ENCODE results near the gene GPR156.
"Not testable (repeated sequence)": the region's sequence is repeated elsewhere in the genome, so short reads cannot be mapped to it uniquely, and the experiment has no call there.

GPR156 gene

GRCh38 chr3:120284747-120285507, at the start of gene GPR156:
Gene GPR156, minus strand, starts transcription at chr3:120285222. Its CDS starts 41,124 bp downstream, at chr3:120244098.
- DNase-seq = no peak

- DNase-seq = no peak
These were observed 47.6 kb upstream of the GPR156 start for GRCh38 chr3:120332646-120333045.

DNA sequence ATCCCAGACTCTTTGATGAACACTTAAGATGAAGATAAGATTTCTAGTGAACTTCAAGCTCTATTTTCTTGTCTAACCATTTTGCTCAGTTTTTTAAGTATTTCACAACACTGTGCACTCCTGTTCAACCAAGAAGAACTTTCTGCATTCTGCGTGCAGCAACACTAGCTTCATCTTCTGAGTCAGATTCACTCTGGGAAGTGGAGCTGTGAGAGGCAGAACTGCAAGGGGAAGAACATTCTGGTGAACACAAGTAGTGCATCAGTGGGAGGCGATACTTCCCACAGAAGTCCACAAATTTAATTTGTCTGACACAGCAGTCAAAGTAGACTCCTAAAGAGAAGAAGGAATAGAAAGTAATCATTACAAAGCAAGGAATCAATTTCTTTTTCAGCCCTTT, 46.1 kb upstream of the GPR156 start:
- no peak for DNase-seq

DNA sequence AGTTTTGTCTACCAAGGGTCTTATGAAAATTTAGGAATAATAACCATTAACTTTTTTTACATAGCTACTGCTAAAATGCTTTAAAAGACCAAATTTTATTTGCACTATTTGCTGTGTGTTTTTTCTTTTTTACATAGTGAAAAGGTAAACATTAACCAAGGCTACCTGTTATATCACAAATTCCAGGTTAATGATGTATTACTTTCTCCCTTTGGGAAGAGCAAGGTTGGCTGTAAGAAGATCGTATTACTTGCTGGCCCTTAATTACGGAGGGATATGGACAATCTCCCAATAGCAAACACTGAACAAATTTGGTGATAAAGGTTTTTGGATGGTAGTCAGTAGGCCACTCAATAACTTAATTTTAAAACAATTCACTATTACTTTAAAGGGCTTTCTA, 41.8 kb upstream of the GPR156 start:
- no peak for DNase-seq

DNA sequence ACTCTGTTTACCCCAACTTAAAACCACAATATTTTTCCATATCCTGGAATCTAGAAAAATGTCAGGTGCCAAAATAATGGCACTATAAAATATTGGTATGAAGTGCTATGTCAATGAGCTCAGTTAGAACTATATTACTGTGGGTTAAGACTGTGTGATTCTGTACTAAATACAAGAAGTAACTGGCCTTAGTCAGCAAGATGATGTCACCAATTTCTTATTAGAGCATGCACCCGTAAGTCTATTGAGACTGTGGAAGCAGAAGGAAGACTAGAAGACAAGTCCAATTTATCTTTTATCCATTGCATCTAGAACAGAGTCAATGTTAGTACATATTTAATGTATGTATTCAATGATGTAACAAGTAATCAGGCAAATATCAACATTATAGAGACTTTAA, 39.2 kb upstream of the GPR156 start:
- DNase-seq = no peak

DNA sequence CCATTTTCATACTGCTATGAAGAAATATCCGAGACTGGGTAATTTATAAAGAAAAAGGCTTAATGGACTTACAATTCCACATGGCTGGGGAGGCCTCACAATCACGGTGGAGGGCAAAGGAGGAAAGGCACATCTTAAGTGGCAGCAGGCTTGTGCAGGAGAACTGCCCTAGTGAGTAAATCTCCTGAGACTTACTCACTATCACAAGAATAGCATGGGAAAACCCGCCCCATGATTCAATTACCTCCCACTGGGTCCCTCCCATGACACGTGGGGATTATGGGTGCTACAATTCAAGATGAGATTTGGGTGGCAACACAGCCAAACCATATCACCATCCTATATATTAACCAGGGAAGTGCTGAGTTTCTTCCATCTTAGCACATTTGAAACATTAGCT, 38.7 kb upstream of the GPR156 start:
- not testable (repeated sequence) for DNase-seq

- no peak for DNase-seq
These were observed 27.1 kb upstream of the GPR156 start for GRCh38 chr3:120311863-120312794.

DNA sequence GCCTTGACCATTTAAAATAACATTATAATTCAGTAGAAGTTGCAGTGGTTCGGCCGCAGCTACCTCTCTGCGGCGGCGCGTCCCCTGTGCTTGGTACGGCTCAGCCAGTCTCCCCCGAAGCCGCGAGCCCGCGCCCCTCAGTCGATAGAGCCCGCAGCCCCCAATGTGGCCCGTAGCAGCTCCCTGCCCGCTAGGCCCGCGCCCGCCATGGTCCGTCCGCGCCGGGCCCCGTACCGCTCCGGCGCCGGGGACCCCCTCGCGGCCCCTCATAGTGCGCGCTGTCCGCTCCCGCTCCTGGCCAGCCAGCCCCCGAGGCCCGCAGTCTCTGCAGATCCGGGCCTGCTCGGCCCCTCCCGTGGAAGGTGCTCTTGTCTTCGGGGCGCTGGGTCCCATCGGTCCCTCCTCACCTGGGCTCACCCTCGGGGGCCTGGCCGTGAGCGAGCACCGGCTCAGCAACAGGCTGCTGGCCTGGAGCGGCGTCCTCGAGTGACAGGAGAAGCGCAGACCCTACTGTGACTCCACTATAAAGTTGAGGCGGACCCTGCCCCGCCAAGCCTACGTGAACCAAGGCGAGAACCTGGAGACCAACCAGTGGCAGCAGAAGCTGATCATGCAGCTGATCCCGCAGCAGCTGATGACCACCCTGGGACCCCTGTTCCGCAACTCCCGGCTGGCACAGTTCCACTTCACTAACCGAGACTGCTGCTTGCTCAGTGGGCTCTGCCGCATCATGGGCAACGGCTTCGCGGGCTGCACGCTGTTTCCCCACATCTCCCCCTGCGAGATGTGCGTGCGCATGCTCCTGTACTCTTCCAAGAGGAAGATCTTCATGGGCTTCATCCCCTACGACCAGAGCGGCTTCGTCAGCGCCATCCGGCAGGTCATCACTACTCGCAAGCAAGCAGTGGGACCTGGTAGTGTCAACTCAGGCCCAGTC, 21.8 kb upstream of the GPR156 start:
- DNase-seq = no peak

GRCh38 chr3:120304616-120305015, 19.6 kb upstream of the GPR156 start:
- DNase-seq = no peak

DNA sequence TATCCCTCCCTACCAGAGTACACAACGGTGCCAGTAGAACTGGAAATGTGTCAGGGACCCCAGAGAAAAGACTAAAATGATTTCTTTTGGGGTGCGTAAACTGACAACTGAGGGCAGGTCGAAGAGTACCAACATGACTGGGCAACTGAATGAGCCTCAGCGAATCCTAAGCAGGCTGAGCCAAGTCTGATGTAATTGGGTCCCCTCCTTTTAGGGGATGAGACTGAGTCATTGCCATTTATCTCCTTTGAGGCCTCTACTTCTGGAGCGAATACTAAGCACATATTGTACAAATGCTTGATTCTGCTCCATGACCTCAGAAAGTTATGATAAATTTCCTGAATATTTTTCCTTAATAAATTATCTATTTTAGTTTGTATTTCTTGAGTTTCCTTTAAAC, 17.3 kb upstream of the GPR156 start:
- no peak for DNase-seq

GRCh38 chr3:120300971-120301370, 15.9 kb upstream of the GPR156 start:
- no peak for DNase-seq

DNA sequence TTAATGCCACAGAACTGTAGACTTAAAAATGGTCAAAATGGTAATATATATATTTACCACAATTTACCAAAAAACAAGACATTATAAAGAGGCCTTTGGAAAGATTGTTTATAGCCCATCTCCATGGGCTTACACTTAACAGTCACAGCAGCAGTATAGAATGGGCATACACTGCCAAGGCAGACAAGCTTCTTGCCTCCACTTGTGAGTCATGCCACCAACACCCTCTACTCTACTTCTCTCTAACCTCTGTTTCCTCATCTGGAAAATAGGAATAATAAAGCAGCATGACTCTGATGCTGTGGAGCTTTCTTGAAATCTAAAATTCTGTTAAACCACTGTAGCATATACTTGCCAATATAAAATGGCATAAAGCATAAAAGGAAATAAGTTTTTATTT, 14.4 kb upstream of the GPR156 start:
- DNase-seq = no peak

GRCh38 chr3:120298996-120299395, 14.0 kb upstream of the GPR156 start:
- DNase-seq = no peak

- DNase-seq = not testable (repeated sequence)
These were observed 6.5 kb upstream of the GPR156 start for GRCh38 chr3:120291552-120291951.

DNA sequence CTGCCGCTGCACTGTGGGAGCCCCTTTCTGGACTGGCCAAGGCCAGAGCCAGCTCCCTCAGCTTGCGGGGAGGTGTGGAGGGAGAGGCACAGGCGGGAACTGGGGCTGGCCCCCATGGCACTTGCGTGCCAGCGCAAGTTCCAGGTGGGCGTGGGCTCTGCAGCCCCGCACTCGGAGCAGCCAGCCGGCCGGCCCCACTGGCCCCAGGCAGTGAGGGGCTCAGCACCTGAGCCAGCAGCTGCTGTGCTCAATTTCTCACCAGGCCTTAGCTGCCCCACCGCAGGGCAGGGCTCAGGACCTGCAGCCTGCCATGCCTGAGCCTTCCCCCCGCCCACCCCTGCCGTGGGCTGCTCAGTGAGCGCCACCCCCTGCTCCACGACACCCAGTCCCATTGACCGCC, 4.6 kb upstream of the GPR156 start:
- no peak for DNase-seq

- no peak for DNase-seq
These were observed 1.4 kb upstream of the GPR156 start for GRCh38 chr3:120286465-120286864.

GRCh38 chr3:120285508-120285841, 453 bp upstream of the GPR156 start:
- DNase-seq = no peak

- DNase-seq = no peak
These were observed 3.8 kb downstream of the GPR156 start for GRCh38 chr3:120281261-120281660.

GRCh38 chr3:120280566-120280965, 4.5 kb downstream of the GPR156 start:
- DNase-seq = no peak

DNA sequence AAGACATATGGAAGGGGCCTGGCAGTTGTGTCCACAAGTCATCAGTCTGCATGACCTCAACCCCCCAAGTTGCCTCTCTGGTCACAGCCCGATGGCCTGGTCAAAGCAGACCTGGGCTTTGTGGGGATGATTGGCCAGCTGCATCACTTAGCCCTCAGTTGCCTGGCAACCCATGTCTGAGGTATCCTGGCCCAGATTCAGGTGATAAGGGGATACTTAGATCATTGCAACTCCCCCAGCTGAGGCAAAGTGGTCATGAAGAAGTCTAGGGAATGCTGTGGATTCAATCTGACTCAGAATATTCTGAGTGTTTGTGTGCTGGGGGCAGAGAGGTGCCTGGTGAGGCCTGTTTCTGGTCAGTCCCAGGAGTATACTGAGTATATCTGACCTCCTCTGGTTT, 5.0 kb downstream of the GPR156 start:
- DNase-seq = no peak

- no peak for DNase-seq
These were observed 8.3 kb downstream of the GPR156 start for GRCh38 chr3:120276767-120277166.

DNA sequence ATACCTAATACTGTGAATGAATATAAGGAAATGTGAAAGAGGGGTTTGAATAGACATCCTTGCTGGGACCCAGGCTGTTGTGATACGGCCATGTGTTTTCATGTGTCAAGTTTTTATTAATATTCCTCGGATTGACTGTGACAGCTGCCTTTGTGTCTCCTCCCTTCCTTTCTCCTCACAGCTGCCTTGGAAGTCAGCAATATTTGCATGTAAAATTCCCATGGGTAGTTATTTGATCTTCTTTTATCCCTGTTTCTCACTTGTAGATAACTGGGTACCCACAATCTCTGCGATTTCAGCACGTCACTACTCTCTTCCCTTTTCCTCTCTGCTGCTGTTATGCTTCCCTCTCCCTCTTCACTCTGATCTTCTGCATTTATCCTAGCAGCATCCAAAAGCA, 9.4 kb downstream of the GPR156 start:
- no peak for DNase-seq

DNA sequence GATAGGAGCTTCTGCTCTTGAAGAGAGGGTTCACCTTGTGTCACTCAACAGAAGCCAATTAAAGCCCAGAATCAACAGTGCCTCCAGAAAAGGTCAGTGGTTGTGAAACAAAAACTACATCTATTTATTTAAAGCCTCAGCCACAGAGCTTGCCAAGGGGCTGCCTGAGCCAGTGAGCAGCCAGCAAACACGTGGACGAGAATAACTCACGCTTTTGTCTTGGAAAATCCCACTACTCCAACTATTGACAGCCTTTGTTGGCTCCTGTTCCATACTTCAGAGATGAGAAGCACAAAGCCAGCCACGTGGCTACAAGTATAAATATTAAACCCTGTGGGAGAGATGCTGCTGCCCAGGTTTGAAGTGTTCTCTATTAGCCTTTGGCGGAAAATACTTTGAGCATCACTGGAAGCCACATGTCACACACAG, 10.3 kb downstream of the GPR156 start:
- no peak for DNase-seq

All from activated effector memory CD4-positive, alpha-beta T cell treated with anti-CD3 and anti-CD28 coated beads, Interleukin-2, amount 50 U/mL, for 16 hours (primary cell).